ENCODE results near the gene RINT1.

Gene RINT1

DNA sequence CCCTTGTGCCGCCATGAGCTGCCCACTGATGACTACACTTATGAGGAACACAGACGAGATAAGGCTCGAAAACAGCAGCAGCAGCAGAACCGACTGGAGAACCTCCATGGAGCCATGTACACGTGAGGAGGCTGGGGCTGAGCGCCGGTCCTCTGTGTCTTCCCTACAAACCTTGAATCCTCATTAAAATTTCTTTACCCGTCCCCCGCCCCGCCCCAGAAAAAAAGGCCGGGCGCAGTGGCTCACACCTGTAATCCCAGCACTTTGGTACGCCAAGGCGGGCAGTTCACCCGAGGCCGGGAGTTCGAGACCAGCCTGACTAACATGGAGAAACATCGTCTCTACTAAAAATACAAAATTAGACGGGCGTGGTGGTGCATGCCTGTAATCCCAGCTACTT lies 1.5 kb upstream of the RINT1 start:
- DNase-seq (ENCODE audit: low read depth in 1 of 2, low spot score in 1 of 2), result no peak

DNA sequence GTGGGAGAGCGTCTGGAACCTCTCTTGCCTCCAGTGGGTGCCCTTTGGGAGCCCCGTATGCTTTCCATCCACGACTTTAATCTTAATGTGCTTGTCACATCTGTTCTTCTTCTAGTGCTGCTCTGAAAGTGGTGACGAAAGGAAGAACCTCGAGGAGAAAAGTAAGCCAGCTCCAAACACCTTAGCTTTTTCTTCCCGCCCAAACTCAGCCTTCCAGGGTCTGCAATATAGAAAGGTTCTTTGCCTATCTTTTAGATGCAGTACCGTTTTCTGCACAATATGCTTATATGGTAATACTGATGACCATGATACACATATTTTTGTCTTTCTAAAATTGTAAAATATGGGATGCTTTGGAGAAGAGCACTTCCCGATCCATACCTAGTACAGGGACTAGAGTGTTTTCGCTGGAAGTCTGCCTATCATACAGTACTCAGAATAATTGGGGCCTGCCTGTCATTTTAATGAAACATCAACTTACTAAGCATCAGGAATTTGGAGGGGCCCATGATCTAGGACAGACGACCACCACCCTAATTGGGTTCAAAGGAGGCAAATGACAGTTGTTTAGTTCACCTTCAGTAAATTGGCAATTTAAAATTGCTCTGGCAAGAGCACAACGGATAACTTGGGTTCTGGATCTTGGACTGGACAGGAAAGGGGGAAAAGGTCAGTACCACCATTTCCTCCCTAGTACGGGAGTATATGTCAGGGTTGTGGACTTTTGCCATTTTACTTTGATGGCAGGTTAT lies 884 bp downstream of the RINT1 start:
- no peak for DNase-seq (ENCODE audit: low read depth in 1 of 2, low spot score in 1 of 2)

DNA sequence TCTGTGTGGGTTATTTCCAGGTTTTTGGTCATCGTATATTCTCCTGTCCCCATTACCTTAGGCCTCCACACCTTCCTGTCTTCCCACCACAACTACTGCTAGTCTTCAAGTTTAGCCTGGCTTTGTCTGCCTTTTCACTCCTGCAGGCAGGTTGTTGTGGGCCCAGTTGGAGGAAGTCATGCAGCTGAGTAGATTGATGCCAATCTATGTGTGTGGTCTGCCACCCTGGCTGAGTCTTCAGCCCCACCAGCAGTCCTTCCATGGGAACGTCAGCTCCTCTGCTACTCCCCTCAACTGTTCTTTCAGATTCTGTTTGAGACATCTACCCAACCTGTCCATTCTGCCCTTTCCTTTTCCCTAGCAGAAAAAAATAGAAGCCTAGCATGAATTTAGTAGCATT lies 6.3 kb downstream of the RINT1 start:
- no peak for DNase-seq (ENCODE audit: low read depth in 1 of 2, low spot score in 1 of 2)

DNA sequence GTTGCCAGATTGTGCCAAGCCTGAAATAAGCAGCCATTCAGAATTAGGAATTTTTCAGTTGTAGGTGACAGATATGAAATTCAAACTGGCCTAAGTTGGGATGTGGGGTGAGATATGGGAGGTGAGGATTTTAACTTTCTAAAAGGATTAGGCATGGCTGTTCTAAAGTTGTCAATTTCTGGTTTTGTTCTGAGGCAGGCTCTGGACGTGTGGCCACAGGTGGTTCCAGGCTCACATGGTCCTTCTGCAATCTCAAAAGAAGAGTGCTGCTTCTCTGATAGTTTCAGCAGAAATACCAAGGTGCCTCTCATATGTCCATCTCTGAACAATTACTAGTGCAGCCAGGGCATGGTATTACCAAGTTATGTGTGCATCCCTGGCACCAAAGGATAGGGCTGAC lies 27.9 kb downstream of the RINT1 start:
- DNase-seq (ENCODE audit: low read depth in 1 of 2, low spot score in 1 of 2), result no peak

DNA sequence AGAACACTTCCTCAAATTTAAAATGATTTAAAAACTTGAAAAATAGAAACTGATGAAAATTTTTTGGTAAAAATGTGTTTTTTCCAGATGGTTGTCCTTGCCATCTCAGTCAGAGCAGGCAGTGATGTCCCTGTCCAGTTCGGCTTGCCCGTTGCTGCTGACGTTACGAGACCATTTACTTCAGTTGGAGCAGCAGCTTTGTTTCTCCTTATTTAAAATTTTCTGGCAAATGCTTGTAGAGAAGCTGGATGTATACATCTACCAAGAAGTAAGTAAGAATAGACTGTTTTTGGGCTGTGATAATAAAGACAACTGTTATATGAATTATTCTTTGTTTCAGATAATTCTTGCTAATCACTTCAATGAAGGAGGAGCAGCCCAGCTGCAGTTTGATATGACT lies 33.2 kb downstream of the RINT1 start:
- DNase-seq (ENCODE audit: low read depth in 1 of 2, low spot score in 1 of 2), result no peak

DNA sequence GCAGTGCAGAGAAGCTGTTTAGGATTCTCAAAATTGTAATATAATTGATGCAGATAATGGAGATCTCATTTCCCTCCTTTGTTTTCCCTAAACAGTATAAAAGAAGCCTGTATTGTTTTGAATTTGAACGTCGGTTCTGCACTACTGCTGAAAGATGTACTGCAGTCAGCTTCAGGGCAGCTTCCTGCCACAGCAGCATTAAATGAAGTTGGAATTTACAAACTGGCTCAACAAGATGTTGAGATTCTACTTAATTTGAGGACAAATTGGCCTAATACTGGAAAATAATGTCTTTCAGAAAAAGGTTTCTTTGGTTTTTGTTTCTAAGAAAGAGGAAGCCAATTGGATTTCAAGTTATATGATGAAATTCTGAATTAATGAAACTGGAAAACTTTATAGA lies 35.0 kb downstream of the RINT1 start:
- no peak for DNase-seq (ENCODE audit: low read depth in 1 of 2, low spot score in 1 of 2)

DNA sequence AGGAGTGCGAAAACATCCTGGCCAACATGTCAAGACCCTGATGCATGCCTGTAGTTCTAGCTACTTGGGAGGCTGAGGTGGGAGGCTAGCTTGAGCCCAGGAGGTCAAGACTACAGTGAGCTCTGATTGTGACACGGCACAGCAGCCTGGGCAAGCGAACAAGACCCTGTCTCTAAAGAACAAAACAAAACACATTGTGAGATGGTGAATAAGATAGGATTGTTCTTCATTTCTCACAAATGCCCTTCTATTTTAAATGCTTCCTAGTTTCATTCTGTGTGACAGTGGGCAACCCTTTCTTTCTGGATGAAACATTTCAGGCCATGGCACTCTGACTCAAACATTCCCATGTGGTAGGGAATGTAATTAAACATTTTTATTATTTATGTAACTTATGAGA lies 35.8 kb downstream of the RINT1 start:
- DNase-seq (ENCODE audit: low read depth in 1 of 2, low spot score in 1 of 2), result no peak

DNA sequence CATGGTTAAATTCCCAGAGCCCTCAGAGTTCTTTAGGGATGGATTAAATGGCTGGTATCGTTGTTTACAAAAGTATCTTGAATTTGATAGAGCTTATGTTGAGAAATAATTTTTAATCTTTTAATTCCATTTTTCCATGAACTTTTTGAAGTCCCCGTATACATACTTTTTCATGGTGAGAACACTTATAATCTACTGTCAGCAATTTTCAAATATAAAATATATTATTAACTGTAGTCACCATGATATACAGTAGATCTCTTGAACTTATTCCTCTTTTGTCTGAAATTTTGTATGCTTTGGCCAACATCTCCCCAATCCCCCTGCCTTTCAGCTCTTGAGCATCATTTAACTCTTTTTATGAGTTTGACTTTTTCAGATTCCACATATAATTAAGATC lies 39.9 kb downstream of the RINT1 start:
- DNase-seq (ENCODE audit: low read depth in 1 of 2, low spot score in 1 of 2), result no peak

DNA sequence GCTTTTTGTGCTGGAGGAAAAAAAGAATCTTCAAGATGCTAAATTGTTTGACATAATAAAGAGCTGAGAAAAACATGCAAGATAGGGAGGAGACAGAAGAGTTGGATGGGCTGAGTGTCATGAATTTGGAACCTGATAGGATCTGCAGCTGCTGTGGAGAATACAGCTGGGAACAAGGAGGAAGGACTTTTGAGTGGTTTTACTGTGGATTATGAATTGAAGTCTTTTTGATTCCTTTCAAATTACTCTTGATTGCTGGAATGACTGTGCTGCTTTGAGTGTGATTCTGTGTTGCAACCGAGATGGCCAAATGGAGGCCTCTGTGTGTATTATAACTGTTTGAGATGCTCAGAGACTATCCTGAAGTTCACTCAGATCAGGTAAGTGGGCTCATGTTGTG lies 45.2 kb downstream of the RINT1 start:
- DNase-seq (ENCODE audit: low read depth in 1 of 2, low spot score in 1 of 2), result no peak

DNA sequence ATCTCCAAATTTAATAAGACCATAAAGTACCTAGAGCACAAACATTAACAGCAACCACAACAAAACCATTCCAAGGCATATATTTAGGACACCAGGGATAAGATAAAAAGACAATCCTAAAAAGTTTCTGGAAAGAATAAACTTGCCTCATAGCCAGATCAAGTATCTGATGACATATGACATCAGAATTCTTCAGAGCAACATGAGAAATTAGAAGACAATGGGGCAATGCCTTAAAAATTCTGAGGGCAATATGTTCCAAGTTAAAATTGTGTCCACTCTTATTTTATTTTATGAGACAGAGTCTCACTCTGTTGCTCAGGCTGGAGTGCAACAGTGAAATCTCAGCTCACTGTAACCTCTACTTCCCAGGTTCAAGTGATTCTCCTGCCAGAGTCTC lies 46.5 kb downstream of the RINT1 start:
- DNase-seq (ENCODE audit: low read depth in 1 of 2, low spot score in 1 of 2), result no peak

DNA sequence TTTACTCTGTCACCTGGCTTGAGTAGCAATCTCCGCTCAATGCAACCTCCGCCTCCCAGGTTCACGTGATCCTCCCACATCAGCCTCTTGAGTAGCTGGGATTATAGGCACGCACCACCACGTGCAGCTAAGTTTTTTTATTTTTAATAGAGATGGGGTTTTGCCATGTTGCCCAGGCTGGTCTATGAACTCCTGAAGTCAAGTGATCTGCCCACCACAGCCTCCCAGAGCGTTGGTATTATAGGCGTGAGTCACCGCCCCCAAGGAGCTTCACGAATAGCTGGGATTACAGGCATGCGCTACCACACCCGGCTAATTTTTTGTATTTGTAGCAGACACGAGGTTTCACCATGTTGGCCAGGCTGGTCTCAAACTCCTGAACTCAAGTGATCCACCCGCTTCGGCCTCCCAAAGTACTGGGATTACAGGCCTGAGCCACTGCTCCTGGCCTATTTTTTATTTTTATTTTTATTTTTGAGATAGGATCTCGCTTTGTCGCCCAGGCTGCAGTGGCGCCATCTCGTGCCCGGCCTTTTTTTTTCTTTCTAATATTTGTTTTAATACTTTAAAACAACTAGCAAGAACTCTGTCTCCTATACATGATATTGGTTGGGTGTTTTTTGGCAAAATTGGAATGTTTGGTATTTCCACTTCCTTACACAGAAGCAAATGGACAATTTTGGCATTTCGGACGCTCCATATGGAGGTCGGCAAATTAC lies 48.2 kb downstream of the RINT1 start:
- DNase-seq (ENCODE audit: low read depth in 1 of 2, low spot score in 1 of 2), result no peak

DNA sequence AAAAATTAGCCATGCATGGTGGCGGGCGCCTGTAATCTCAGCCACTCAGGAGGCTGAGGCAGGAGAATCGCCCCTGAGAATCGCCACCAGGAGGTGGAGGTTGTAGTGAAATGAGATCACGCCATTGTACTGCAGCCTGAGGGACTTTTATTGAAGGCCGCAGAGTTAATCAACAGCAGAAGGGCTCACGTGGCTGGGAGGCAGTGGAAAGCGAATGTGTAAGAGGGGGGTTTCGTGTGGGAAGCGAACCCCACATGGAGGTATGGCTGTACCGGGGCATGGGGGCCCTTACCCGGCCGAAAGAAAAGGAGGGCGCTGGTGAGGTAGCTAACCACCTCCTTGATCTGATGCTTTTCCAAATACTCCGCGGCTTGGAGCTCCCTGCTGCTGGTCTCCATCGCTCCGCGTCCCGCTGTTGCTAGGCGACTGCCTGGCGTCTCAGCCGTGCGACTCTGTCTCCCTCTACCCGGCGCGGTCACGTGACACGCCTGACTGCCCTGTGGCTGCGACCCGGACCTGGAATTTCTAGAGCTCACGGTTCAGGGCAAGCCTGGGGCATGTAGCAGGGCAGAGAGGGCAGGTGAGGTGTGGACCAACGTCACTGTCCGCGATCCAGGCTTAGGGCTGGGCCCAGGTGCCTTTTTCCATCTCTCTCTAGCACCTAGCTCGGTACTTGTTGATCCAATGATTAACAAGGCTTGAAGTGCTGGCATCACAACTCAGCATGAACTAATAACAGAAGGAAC lies 49.2 kb downstream of the RINT1 start, which contains the start of gene EFCAB10:
Gene EFCAB10, minus strand, starts transcription at position 428 of the 746 bp plus-strand sequence. Its CDS starts 30 bp downstream, at position 398.
- peak; percentile 4 to 7 for DNase-seq (ENCODE audit: low read depth in 1 of 2, low spot score in 1 of 2)

DNA sequence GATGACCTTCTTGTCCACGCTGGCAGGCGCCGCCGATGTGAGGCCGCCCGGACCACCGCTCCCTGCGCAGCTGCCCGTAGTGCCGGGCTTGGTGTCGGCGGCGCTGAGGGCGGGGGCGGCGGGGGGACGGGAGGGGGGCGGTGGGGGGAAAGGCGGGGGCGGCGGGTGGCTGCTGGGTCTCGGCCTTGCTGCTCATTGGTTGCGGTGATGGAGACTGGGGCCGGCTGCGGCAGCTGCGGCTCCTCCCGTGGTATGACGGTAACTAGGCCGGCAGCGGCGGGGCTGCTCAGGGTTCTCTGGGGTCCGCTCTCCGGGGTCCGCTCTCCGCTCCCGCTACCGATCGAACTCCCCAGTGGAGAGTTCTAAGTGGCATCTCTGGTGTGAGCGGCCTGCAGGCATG lies 51.1 kb downstream of the RINT1 start:
- DNase-seq (ENCODE audit: low read depth in 1 of 2, low spot score in 1 of 2), result no peak

DNA sequence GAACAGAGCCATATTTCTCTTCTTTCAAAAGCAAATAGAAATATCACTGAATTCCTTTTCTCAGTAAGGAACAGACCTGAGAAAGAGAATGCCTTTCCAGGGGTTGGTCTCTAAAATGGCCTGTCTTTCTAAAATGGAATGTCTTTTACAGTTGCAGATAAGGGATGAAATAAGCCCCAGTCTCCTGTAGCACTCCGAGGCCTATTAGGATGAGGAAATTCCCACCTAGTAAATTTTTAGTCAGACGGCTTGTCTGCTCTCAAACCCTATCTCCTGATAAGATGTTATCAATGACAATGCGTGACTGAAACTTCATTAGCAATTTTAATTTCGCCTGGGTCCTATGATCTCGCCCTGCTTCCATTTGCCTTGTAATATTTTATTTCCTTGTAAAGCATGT lies 52.2 kb downstream of the RINT1 start:
- DNase-seq (ENCODE audit: low read depth in 1 of 2, low spot score in 1 of 2), result no peak

DNA sequence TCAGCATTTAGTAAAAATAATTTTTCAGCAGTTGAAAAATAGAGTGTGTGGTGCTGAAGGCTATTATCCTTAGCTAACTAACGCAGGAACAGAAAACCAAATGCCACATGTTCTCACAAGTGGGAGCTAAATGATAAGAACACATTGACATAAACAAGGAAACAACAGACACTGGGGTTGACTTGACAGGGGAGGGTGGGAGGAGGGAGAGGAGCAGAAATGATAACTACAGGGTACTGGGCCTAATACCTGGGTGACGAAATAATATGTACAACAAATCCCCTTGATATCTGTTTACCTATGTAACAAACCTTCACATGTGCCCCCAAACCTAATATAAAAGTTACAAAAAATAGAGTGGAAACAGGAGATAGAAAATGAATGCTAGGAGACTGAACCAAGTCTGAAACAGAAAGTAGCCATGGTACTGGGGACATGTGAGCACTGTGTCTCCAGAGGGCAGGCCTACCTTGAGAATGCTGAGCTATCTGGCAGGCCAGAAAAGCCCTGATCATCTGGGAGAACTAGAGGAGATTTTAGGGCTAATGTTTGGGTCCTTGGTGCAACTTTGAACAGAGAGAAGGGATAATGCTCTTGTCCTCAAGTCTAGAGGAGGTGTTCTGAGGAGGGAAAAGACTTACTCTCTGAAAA lies 54.0 kb downstream of the RINT1 start:
- DNase-seq (ENCODE audit: low read depth in 1 of 2, low spot score in 1 of 2), result no peak

DNA sequence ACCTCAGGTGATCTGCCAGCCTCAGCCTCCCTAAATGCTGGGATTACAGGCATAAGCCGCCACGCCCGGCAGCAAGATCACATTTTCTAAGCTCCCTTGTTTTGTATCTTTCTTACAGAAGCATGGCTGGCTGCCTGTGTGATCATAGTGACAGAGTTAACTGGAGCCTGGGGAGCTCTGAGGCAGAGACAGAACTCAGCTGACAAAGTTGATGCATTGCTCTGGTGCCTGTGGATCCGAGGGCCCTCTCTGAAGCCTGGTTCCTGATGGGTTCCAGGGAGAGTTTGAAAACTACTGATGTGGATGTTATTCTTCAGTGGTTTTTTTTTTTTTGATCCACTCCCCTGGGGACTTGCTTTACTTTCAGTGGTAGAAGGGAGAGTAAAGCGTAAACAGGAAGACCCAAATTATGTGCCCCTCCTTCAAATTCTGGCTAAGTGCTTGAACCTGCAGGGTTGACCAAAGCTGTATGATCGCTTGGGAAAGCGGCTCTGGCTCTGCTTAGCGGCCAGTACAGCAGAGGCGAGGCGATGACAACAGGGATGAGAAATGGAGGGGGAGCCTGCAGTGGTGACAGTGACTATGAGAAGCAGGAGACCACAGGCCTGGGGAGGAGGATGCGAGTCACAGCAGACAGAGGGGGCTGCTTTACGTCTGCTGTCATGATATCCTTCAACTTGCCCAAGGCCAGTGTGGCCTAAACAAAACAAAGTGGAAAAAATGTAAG lies 56.1 kb downstream of the RINT1 start:
- no peak for DNase-seq (ENCODE audit: low read depth in 1 of 2, low spot score in 1 of 2)

DNA sequence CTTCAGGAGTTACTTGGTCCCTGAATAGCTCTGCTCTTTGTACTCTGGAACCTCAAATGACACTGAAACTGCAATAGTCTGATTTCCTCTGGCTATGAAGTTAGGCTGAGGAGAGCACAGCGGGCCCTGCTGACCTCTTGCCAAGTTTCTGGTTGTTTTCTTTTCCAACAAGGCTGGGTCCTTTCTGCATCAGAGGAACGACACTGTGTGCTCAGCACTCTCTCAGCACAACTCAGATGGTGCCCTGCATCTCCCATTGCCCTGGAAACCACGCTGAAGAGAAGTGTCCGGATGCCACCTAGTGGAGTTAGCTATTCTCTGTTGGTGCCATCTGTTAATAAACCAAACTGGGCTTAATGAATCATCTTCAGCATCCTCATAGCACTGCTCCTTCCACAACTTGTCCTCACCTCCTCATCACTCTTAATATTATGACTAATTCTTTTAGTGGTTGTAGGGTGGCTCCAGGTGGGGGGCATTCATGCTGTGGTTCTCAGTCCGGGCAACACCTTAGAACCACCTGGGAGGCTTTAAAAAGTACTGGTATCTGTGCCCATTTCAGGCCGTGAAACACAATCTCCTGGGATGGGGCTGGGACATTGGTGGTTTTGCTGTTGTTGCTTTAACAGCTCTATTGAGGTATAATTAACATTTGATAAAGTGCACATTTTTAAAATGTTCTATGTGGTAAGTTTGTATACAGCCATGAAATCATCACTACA lies 57.5 kb downstream of the RINT1 start:
- DNase-seq (ENCODE audit: low read depth in 1 of 2, low spot score in 1 of 2), result peak; percentile 7 to 8

DNA sequence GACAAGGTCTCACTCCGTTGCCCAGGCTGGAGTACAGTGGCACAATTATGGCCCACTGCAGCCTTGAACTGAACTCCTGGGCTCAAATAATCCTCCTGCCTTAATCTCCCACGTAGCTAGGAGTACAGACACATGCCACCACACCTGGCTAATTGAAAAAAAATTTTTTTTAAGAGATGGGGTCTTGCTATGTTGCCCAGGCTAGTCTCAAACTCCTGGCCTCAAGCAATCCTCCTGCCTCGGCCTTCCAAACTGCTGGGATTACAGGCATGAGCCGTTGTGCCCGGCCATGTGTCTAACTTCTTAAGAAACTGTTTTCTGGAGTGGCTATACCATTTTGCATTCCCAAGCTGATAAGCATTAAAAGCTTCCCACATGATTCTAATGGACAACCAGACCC lies 58.8 kb downstream of the RINT1 start:
- DNase-seq (ENCODE audit: low read depth in 1 of 2, low spot score in 1 of 2), result no peak

DNA sequence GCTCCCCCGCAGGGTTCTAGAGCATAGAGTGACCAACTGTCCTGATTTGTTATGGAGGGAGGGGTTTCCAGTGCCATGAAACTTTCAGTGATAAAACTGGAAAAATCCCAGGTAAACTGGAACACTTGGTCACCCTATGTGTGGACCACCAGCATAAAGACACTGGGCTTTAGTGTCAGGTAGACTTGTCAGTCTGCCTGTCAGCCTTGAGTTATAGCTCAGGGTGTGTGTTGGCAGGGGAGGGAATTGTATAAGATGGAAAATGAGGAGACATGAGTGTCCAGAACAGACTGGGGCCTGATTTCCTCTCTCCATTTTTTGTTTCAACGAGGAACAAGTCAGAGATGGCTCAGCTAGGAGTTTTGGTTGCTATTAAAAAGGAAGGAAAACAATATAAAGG lies 59.5 kb downstream of the RINT1 start:
- DNase-seq (ENCODE audit: low read depth in 1 of 2, low spot score in 1 of 2), result no peak

DNA sequence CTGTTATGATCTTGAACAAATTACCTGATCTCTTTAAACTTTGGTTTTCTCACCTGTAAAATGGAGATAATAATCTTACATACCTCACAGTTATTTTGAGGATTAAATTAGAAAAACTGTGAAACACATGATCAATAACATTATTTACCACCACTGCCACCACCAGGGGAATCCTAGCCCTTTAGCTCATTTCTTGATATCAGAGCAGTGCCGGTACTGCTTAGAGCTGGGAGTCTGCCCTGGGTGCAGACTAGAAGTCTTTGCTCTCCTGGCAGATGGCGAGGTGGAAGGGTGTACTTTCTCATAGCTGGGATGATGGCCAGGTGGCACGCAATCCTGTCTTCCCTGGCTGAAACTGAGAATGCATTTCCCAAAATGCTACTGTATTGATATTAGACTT lies 62.0 kb downstream of the RINT1 start:
- DNase-seq (ENCODE audit: low read depth in 1 of 2, low spot score in 1 of 2), result no peak

Data from activated T-helper 1 cell treated with anti-CD3 and anti-CD28 coated beads, Interleukin-2, amount 50 U/mL, for 16 hours (primary cell).